ENCODE measurements around the gene MSH3.

The MSH3 gene

DNA sequence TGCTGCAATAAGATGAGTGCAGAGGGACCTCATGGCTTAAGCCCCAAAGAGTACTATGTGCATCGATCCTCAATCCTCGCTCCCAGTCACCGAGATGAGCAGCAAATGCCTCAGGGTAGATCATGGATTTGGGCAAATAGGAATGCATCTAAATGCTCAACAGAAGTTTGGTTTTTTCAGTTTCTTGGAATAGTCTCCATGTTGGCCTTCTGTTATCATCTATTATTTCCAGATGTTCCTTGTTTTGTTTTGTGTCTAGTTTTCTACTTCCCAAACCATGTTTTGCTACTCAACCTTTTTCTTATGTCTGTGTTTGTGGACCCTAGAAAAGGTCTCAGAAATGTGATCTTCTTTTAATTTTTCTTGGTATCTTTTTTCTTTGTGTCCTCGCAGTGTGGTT lies 262.2 kb downstream of the MSH3 start:
- DNase-seq, result no peak

DNA sequence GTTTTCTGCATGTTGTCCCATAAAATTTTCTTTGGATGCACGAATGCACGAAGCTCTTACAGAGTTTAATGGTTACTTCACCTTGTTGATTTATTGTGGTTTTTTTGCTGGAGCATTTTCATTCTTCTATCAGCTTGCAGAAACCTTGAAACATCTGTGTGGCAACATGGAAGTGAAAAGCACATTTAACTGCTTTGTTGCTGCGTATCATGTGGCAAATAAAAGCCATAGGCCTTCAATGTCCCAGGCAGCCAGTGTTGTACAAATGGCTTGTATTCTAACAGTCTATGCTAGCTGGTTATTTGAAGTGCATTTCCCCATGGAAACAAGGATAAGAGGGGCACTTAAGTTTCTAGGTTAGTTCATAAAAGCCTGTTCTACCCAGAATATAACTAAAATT lies 263.2 kb downstream of the MSH3 start:
- peak in 1 of 5 experiments; percentile 5 for DNase-seq

DNA sequence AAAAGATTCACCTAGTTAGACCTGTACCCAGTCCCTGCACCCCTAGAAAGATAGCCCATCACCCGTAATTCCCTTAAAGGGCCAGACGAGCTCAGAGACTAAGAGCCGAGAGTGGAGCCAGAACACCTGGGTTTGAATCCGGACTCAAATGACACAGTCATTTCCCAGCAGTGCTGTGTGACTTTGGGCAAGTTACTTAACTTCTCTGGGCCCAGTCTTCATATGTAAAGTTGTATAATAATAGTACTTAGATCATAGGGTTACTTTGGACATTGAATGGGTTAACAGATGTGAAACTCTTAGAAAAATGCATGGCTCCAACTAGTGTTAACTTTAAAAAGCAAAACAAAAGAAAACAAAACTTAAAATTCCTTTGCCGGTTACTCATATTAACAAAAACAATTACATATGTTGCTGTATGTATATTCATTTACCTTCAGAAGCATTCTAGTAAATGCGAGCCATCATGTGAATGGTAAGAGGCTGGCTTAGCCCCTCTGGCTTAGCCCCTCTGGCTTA lies 265.3 kb downstream of the MSH3 start:
- DNase-seq, result no peak

DNA sequence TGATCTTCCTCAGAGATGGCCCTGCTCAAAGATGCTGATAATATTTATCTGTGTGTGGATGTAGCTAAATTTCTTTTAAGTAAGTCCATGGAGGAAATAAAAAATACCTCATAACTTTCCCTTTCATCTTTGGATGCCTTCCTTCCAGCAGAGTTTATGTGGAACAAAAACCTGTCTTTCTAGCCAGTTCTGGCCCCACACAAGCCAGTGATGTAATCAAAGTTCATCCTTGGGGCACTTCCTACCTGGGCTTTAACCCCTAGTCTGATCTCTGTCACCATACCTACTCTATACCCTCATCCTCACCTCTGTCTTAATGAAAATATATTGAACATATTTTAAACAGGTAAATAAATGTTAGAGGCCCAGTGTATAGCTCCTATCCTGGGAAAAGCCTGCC lies 265.9 kb downstream of the MSH3 start:
- no peak for DNase-seq

DNA sequence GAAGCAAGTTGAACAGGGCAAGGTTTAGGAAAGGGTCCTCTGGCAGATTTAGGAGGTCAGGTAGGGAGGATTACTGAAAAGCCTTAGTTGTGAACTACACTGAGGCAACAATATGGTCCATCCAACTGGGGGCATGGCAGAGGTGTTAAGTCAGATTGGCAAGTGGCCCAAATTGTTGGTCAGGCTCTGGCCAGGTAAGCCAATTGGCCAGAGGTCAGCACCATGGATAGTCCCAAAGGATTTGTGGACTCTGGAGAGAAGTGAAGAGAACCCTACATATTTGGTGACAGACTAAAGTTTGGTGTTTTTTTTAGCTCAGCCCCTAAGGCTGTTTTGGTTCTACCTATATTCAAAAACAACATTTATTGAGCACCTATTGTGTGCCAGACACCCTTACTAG lies 266.6 kb downstream of the MSH3 start:
- no peak for DNase-seq

DNA sequence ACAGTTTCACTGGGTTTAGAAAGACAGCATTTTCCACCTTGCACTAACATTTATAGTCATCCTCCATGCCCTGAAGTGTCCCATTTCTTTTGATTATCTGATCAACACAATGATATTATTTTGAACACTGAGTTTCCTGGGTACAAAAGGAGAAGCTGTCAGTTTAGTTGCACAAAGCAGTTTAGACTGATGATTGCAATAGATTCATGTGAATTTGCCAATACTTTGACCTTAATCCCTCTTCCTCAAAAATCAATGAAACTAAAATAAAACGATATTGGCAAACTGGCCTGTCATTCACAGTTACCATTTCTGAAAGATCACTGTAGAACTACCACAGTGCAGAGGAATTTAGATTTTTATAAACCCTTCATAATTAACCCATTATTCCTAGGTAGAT lies 271.5 kb downstream of the MSH3 start:
- no peak for DNase-seq
